ENCODE data around the gene CADM3. TPM values are rescaled to one million over a fixed set of nuclear protein-coding genes. Genes with fewer than 3 reads are reported as not detected.

The CADM3 gene
- total and polyA plus RNA-seq, 2 donors (not counting 3 experiments of a cell fraction or from before 2014, with no cell fraction given), result 2.7 to 6.0 TPM

DNA sequence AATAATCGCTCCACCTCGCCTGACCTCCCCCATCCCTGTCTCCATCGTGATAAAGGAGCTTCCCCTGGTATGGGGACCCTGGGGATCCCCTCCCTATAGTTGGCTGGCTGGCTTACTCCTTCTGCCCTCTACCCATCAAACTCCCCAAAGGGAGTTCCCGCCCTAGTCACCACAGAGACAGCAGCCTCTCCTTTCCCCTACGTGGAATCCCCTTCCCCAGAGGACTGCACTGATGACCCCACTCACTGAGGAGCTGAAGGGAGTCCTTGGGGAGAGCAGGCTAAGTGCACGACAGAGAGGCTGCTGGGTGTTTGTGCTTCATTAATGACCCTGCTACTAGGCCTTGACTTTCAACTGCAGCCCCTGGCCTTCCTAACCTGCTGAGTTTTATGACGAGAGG is 1.9 kb downstream of the CADM3 start:
- FAIRE-seq (no peak), DNase-seq (ENCODE audit: low read depth, low spot score) (no peak)
- BruUV-seq (replicated peaks), result no TSS peak
- no peaks in the 10 kb centered on the region for H4K20me1 ChIP-seq (replicated peaks; ENCODE audit: control insufficient read depth, extremely low read depth, insufficient read depth, low read length)
- no peak overlapping the region for H3K4me3 ChIP-seq (replicated peaks in 1 of 3; ENCODE audit: insufficient read depth in 1 of 3, low read depth in 1 of 3, low read length in 3 of 3)
- peaks cover 44 to 46% of the 10 kb centered on the region in 2 experiments for H3K27me3 ChIP-seq (ENCODE audit: control insufficient read depth in 2 of 2, insufficient read depth in 2 of 2, low read length in 2 of 2)
- TF ChIP-seq JUN (IDR thresholded peaks at IDR 0.05; ENCODE audit: borderline replicate concordance, insufficient read depth, insufficient read length, low read depth) (no peak), MYC (IDR thresholded peaks at IDR 0.05; ENCODE audit: low read depth, low read length) (no peak), POLR2A (IDR thresholded peaks at IDR 0.05; ENCODE audit: low read depth, low read length) (no peak), POLR2AphosphoS5 (IDR thresholded peaks at IDR 0.05; ENCODE audit: insufficient read depth, low read depth, low read length) (no peak), GATA2 (IDR thresholded peaks at IDR 0.05; ENCODE audit: insufficient read depth, insufficient read length, low read depth, low read length) (no peak), FOS (IDR thresholded peaks at IDR 0.05; ENCODE audit: borderline replicate concordance, insufficient read depth, low read length) (no peak), EZH2 (IDR thresholded peaks at IDR 0.05; ENCODE audit: borderline replicate concordance, low read depth, low read length, severe bottlenecking) (no peak)
- TF ChIP-seq, protein P1, sequence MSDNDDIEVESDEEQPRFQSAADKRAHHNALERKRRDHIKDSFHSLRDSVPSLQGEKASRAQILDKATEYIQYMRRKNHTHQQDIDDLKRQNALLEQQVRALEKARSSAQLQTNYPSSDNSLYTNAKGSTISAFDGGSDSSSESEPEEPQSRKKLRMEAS (IDR thresholded peaks at IDR 0.05; ENCODE audit: insufficient read depth, insufficient read length), result no peak
- TF ChIP-seq, protein P2, sequence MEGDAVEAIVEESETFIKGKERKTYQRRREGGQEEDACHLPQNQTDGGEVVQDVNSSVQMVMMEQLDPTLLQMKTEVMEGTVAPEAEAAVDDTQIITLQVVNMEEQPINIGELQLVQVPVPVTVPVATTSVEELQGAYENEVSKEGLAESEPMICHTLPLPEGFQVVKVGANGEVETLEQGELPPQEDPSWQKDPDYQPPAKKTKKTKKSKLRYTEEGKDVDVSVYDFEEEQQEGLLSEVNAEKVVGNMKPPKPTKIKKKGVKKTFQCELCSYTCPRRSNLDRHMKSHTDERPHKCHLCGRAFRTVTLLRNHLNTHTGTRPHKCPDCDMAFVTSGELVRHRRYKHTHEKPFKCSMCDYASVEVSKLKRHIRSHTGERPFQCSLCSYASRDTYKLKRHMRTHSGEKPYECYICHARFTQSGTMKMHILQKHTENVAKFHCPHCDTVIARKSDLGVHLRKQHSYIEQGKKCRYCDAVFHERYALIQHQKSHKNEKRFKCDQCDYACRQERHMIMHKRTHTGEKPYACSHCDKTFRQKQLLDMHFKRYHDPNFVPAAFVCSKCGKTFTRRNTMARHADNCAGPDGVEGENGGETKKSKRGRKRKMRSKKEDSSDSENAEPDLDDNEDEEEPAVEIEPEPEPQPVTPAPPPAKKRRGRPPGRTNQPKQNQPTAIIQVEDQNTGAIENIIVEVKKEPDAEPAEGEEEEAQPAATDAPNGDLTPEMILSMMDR (IDR thresholded peaks at IDR 0.05; ENCODE audit: extremely low read depth in 1 of 2, insufficient read depth in 1 of 2, low read depth in 1 of 2, low read length in 2 of 2), result no peak
- H3K4me1 ChIP-seq (ENCODE audit: control insufficient read depth, extremely low read depth, insufficient read depth, low read length), result no peaks in the 10 kb centered on the region
- intact Hi-C loops (cut with micrococcal nuclease), result no loop called here
- H3K9me1 ChIP-seq (replicated peaks; ENCODE audit: control insufficient read depth, extremely low read depth, insufficient read depth, low read length), result no peaks in the 10 kb centered on the region
- no peak overlapping the region for H3K9ac ChIP-seq (replicated peaks; ENCODE audit: extremely low read depth, insufficient read depth, low read length)
- ChIA-PET CTCF (interaction anchor here (0.7 to 1.5 kb wide), 2 partner anchors 12 to 38 kb away, joined by 3 to 7 read pairs; no protein-coding TSS in a partner anchor), POLR2A (no interaction called here)
- no peak overlapping the region for H3K27ac ChIP-seq (ENCODE audit: insufficient read depth, low read depth, low read length)
- H3K9me3 ChIP-seq (replicated peaks; ENCODE audit: control insufficient read depth, insufficient read depth, low read length), result no peaks in the 10 kb centered on the region
- no peaks in the 10 kb centered on the region for H3K36me3 ChIP-seq (ENCODE audit: control insufficient read depth in 2 of 2, extremely low read depth in 1 of 2, insufficient read depth in 2 of 2, low read length in 2 of 2)
- H3K4me2 ChIP-seq (ENCODE audit: insufficient read depth, low read length), result no peak overlapping the region
- H3K79me2 ChIP-seq (ENCODE audit: control insufficient read depth, insufficient read depth, low read length), result no peaks in the 10 kb centered on the region
- dilution Hi-C loops (cut with MboI; ENCODE audit: extremely low pct_ligation_motif_present, low sequenced_read_pairs), result no loop called here
- no peak overlapping the region for H2AFZ ChIP-seq (ENCODE audit: low read depth, low read length)
